ENCODE data around the gene TMEM132E. TPM values are rescaled to one million over a fixed set of nuclear protein-coding genes. Genes with fewer than 3 reads are reported as not detected.

Gene TMEM132E
- total RNA-seq, 6 experiments from 2014 or later = not detected

DNA sequence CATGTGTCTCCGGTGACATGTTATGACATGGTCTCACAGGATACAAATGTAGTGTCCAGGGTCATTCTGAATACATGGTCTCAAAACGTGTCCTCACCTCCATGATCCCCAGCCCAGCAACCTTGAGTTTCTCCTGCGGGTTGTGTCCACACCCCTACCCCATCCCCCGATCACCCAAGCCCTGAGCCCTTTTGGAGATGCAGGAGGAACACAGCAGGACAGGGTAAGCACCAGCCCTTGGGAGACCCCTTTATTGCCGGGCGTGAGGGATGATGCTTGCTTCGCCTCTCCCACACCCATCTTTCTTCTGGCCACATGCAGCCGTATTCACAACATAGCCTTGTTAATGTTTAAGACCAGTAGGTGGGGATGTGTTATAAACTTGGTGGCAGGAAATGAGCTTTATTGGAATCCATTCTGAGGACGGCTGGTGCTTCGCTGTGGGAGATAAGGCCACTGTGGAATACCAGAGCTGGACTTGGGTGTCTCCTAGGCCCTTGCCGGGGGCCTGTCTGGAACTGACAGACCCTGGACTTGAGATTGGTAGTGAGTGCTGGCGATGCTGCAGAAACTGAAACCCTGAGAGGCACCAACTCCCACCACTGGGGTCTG is 5.5 kb downstream of the TMEM132E start:
- DNase-seq = peak; percentile 41
- no peaks in the 10 kb centered on the region for H3K4me1 Mint-ChIP-seq (ENCODE audit: low read depth)
- H3K36me3 Mint-ChIP-seq (ENCODE audit: low read depth) = no peaks in the 10 kb centered on the region
- H3K4me3 Mint-ChIP-seq = no peak overlapping the region
- TF ChIP-seq, protein P1, sequence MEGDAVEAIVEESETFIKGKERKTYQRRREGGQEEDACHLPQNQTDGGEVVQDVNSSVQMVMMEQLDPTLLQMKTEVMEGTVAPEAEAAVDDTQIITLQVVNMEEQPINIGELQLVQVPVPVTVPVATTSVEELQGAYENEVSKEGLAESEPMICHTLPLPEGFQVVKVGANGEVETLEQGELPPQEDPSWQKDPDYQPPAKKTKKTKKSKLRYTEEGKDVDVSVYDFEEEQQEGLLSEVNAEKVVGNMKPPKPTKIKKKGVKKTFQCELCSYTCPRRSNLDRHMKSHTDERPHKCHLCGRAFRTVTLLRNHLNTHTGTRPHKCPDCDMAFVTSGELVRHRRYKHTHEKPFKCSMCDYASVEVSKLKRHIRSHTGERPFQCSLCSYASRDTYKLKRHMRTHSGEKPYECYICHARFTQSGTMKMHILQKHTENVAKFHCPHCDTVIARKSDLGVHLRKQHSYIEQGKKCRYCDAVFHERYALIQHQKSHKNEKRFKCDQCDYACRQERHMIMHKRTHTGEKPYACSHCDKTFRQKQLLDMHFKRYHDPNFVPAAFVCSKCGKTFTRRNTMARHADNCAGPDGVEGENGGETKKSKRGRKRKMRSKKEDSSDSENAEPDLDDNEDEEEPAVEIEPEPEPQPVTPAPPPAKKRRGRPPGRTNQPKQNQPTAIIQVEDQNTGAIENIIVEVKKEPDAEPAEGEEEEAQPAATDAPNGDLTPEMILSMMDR (IDR thresholded peaks at IDR 0.05) = peak; percentile 54; the same call in 1 of the 2 replicates
- H3K27ac Mint-ChIP-seq = no peak overlapping the region
- H3K9me3 Mint-ChIP-seq = no peaks in the 10 kb centered on the region
- H3K27me3 Mint-ChIP-seq (ENCODE audit: insufficient read depth) = peaks cover 46% of the 10 kb centered on the region

DNA sequence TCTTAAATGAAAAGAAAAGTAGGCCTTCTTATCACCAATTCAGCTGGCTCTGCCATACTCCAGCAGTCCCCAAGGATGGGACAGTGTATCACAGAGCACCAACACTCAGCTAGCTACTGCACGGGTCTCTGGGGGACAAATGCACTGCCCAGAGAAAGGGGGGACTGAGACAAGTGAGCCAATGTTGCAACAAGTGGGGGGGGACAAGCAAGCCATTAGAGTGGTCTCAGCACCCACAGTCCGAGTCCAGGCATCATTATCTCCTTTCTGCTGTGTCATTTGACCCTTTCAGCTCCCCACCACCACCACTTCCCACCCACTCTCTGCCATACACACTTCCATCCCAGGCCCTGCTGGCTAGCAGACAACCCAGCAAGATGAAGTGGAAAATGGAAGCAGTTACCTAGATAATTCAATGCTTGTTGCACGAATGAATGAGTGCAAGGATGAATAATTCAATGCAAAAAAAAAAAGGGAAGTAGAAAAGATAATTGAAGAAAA is 7.0 kb downstream of the TMEM132E start:
- Mint-ChIP-seq H3K9me3 (no peaks in the 10 kb centered on the region), H3K4me1 (ENCODE audit: low read depth) (no peaks in the 10 kb centered on the region), H3K27me3 (ENCODE audit: insufficient read depth) (peaks cover 46% of the 10 kb centered on the region), H3K4me3 (no peak overlapping the region), H3K27ac (no peak overlapping the region), H3K36me3 (ENCODE audit: low read depth) (no peaks in the 10 kb centered on the region)
- TF ChIP-seq, protein P1 (IDR thresholded peaks at IDR 0.05) = no peak
- no peak for DNase-seq

DNA sequence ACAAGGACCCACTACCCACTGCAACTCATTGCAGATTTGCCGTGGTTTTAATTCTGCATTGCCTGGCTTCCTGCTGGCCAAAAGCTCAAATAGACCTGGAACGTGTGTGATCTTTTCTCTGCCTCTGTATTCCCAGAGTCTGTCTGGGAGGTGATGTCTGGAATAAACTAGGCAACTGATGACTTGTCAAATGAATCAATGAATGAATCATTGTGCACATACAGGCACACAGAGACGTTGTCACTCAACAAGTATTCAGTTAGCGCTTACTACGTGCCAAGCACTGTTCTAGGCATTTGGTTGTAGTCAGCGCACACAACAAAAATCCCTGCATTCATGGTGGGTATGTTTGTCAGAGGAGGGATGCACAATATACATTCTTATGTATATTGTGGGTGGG is 8.9 kb downstream of the TMEM132E start:
- no peak overlapping the region for H3K4me3 Mint-ChIP-seq
- TF ChIP-seq, protein P1 (IDR thresholded peaks at IDR 0.05) = no peak
- H3K27me3 Mint-ChIP-seq (ENCODE audit: insufficient read depth) = peaks cover 33% of the 10 kb centered on the region
- no peak for DNase-seq
- H3K27ac Mint-ChIP-seq = no peak overlapping the region
- no peaks in the 10 kb centered on the region for H3K9me3 Mint-ChIP-seq
- H3K4me1 Mint-ChIP-seq (ENCODE audit: low read depth) = no peaks in the 10 kb centered on the region
- H3K36me3 Mint-ChIP-seq (ENCODE audit: low read depth) = no peaks in the 10 kb centered on the region

DNA sequence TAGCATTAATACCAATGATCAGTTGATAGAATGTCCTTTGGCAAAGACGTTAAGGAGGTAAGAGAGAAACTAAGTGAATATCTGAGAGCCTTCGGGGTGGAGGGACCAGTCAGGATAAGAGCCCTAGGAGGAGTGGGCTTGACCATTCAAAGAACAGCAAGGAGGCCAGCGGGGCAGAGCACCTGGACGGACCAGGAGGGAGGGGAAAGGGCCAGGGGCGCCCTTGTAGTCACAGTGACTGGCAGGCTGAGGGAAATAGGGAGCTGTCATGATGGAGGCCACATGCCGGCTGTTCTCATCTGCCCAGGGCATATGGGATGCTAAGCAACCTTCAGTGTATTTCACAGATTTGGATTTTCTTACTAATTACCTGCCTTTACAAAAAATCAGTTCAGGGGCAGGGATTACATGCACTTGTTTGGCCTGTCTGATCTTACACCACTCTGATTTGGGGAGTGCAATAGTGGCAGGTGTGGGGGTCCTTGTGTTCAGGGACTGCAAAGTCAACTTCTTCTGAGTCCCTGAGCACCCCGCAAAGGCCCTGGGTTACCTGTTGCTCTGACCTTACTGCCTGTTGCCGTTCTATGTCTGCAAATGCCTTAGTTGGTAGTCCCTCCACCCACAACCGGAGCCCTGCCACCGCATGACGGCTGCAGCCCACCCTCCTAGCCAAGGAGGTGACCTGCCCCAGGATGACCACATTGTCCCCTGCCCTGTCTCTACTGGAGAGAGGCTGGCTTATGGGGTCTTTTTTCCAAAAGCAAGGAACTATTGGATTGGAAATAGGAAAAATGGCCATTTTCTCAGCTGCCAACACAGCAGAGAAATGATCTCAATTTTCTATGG is 10.0 kb downstream of the TMEM132E start:
- H3K36me3 Mint-ChIP-seq (ENCODE audit: low read depth) = no peaks in the 10 kb centered on the region
- H3K27me3 Mint-ChIP-seq (ENCODE audit: insufficient read depth) = peaks cover 30% of the 10 kb centered on the region
- no peak overlapping the region for H3K27ac Mint-ChIP-seq
- H3K4me3 Mint-ChIP-seq = no peak overlapping the region
- TF ChIP-seq, protein P1 (IDR thresholded peaks at IDR 0.05) = no peak
- no peaks in the 10 kb centered on the region for H3K9me3 Mint-ChIP-seq
- H3K4me1 Mint-ChIP-seq (ENCODE audit: low read depth) = no peaks in the 10 kb centered on the region
- DNase-seq = no peak

DNA sequence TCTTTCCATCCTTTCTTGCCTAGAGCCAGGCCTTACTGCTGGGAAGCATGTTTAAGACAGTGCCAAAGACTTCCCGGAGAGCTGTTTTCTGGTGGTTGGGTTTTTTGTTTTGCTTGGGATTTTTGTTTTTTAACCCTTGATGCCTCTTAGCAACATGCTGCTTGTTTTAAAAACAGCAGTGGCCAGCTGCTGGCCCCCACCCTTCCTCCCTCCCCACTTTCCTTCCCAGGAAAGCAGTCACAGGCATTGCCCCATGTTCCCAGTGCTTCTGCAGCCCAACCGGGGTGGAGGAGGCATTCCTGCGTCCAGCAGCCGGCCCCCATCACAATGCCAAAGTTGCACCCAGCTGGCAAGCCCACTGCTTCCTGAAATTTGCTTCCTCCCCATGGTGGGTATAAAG is 12.6 kb downstream of the TMEM132E start:
- DNase-seq = no peak
- Mint-ChIP-seq H3K27ac (no peak overlapping the region), H3K9me3 (no peaks in the 10 kb centered on the region), H3K4me1 (ENCODE audit: low read depth) (no peaks in the 10 kb centered on the region), H3K36me3 (ENCODE audit: low read depth) (no peaks in the 10 kb centered on the region), H3K27me3 (ENCODE audit: insufficient read depth) (peaks cover 25% of the 10 kb centered on the region), H3K4me3 (no peak overlapping the region)
- TF ChIP-seq, protein P1 (IDR thresholded peaks at IDR 0.05) = no peak
